ENCODE data around the gene ERCC6.

ERCC6 gene

DNA sequence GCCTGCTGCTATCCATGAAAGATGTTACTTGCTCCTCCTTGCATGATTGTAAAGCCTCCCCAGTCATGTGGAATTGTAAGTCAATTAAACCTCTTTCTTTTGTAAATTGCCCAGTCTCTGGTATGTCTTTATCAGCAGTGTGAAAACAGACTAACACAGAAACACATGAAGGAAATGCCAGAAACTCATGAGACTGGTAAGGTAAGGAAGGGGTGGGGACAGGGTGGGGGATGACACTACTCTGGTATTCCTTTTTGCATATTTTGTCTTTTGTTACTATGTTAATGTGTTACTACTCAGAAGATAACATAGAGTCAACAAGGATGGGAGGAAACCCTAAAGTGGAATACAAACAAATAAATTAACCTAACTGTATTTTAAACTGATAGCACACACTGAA, 73.2 kb downstream of the ERCC6 start:
- in situ Hi-C loops (cut with HindIII; ENCODE audit: low sequenced_read_pairs) = no loop called here
- TF ChIP-seq, protein P1, sequence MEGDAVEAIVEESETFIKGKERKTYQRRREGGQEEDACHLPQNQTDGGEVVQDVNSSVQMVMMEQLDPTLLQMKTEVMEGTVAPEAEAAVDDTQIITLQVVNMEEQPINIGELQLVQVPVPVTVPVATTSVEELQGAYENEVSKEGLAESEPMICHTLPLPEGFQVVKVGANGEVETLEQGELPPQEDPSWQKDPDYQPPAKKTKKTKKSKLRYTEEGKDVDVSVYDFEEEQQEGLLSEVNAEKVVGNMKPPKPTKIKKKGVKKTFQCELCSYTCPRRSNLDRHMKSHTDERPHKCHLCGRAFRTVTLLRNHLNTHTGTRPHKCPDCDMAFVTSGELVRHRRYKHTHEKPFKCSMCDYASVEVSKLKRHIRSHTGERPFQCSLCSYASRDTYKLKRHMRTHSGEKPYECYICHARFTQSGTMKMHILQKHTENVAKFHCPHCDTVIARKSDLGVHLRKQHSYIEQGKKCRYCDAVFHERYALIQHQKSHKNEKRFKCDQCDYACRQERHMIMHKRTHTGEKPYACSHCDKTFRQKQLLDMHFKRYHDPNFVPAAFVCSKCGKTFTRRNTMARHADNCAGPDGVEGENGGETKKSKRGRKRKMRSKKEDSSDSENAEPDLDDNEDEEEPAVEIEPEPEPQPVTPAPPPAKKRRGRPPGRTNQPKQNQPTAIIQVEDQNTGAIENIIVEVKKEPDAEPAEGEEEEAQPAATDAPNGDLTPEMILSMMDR (IDR thresholded peaks at IDR 0.05; ENCODE audit: low read depth, low read length, missing control alignments) = no peak
- no peak for DNase-seq (ENCODE audit: low read depth)

More for the DNA sequence above, 73.2 kb downstream of the ERCC6 start:
- no peak overlapping the region for H3K4me3 ChIP-seq (ENCODE audit: low read depth, low read length)

Data from astrocyte of the cerebellum (primary cell).